Thyroid gland (tissue), 4 donors: ENCODE data around the gene SNRNP40.

Source experiments
- CTCF ChIP-seq, 6 experiments: fragments of 200-600 bp in 3 of 6; fragments of 450-650 bp in 3 of 6; sonication (generic) in 3 of 6; IDR thresholded peaks; one replicate each; pipeline ENCODE4 v1.5.1; 2016 to 2019; ENCODE audit warnings: antibody characterized with exemption in 6 of 6, mild to moderate bottlenecking in 2 of 6, inconsistent platforms in 1 of 6, moderate library complexity in 1 of 6
- POLR2A ChIP-seq, 2 donors: fragments of 450-650 bp; IDR thresholded peaks; one replicate each; pipeline ENCODE4 v1.6.1; 2017; ENCODE audit warnings: antibody characterized with exemption in 2 of 2, mild to moderate bottlenecking in 2 of 2, moderate library complexity in 1 of 2

DNA sequence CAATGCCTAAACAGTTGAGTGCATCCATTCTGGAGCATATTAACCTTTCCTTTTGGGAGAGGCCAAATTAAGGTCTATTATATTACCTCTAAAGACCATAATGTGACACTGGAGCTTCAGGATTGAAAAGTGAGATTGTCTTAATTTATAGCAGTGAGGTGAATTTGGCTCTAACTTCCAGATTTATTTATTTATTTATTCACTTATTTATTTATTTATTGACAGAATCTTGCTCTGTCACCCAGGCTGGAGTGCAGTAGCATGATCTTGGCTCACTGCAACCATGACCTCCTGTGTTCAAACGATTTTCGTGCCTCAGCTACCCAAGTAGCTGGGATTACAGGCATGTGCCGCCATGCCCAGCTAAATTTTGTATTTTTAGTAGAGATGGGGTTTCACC lies 19.3 kb upstream of the SNRNP40 start:
- no peak for TF ChIP-seq CTCF (IDR thresholded peaks at IDR 0.05)
- no peak for TF ChIP-seq POLR2A (IDR thresholded peaks at IDR 0.05)
